Fibroblast of skin of right biceps (primary cell): ENCODE data around the gene SNRNP48.

ENCODE experiments used
- DNase-seq: peaks from one replicate; pipeline ENCODE4 v3.0.0-alpha.2; 2013

The SNRNP48 gene

GRCh38 chr6:7647504-7647903 is 57.5 kb downstream of the SNRNP48 start:
- no peak for DNase-seq

GRCh38 chr6:7649037-7649810 is 59.2 kb downstream of the SNRNP48 start:
- no peak for DNase-seq

- peak; percentile 64 for DNase-seq
Observed at GRCh38 chr6:7650878-7651277, 60.9 kb downstream of the SNRNP48 start.

- no peak for DNase-seq
Observed at GRCh38 chr6:7652957-7653356, 63.0 kb downstream of the SNRNP48 start.

- DNase-seq = no peak
Observed at GRCh38 chr6:7656355-7656754, 66.4 kb downstream of the SNRNP48 start.

GRCh38 chr6:7658543-7658942 is 68.5 kb downstream of the SNRNP48 start:
- DNase-seq = no peak

- DNase-seq = no peak
Observed at GRCh38 chr6:7661364-7661763, 71.4 kb downstream of the SNRNP48 start.
